ENCODE results near the gene HSBP1L1.
"Not testable (repeated sequence)": the region's sequence is repeated elsewhere in the genome, so short reads cannot be mapped to it uniquely, and the experiment has no call there.

Gene HSBP1L1

DNA sequence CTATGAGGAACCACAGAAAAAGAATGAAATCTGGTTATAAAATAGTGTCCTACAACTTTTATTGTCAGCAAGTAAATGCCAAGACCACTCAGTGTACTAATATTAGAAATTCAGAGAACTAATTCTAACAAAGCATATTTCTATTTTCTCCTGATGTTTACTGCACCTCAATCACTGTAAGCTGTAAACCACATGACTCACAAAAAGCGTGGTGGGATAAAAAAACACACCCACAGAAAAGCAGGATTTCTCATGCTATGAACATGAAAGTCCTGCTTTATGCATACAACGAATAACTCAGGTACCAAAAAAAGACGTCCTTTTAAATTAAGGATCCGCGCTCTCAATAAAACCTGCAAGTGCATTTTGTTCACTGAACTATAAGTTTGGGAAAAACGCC lies 23.1 kb downstream of the HSBP1L1 start:
- DNase-seq: no peak

- peak; percentile 71 for DNase-seq
These were observed 23.6 kb downstream of the HSBP1L1 start for GRCh38 chr18:79988071-79988450.

GRCh38 chr18:79988451-79989194 lies 24.2 kb downstream of the HSBP1L1 start, which contains the start of gene TXNL4A:
Gene TXNL4A (minus strand): TSS chr18:79988563. CDS start chr18:79988392, 171 bp downstream.
- peak; percentile 88 for DNase-seq

GRCh38 chr18:79989195-79989497 lies 24.7 kb downstream of the HSBP1L1 start:
- no peak for DNase-seq

DNA sequence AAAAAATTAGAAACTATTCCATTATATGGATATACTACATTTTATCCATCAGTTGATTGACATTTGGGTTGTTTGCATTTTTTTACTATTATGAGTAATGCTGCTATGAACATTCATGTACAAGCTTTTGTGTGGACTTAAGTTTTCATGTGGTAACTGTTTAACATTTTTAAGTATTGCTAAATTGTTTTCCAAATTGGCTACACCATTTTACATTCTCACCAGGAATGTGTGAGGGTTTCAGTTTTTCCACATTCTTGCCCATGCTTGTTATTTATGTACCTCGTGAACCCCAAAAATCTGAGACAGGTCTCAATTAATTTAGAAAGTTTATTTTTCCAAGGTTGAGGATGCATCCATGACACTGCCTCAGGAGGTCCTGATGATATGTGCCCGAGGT lies 27.1 kb downstream of the HSBP1L1 start:
- DNase-seq: no peak

DNA sequence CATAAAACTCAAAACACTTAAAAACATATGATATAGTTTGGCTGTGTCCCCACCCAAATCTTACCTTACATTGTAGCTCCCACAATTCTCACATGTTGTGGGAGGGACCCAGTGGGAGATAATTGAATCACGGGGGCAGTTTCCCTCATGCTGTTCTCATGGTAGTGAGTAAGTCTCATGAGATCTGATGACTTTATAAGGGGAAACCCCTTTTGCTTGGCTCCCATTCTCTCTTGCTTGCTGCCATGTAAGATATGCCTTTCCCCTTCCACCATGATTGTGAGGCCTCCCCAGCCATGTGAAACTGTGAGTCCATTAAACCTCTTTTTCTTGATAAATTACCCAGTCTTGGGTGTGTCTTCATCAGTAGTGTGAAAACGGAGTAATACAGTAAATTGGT lies 35.3 kb downstream of the HSBP1L1 start:
- DNase-seq: not testable (repeated sequence)

DNA sequence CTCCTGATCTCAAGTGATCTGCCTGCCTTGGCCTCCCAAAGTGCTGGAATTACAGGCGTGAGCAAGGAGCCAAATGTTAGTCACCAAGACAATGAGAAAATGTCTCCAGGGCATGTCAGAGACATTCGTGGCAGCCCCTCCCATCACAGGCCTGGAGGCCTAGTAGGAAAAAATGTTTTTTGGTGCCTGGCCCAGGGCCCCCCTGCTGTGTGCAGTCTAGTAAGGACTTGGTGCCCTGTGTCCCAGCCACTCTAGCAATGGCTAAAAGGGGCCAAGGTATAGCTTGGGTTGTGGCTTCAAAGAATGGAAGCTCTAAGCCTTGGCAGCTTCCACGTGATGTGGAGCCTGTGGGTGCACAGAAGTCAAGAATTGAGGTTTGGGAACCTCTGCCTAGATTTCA lies 36.4 kb downstream of the HSBP1L1 start:
- DNase-seq: no peak

- no peak for DNase-seq
These were observed 38.0 kb downstream of the HSBP1L1 start for GRCh38 chr18:80002468-80002867.

- DNase-seq: no peak
These were observed 40.3 kb downstream of the HSBP1L1 start for GRCh38 chr18:80004600-80005342.

DNA sequence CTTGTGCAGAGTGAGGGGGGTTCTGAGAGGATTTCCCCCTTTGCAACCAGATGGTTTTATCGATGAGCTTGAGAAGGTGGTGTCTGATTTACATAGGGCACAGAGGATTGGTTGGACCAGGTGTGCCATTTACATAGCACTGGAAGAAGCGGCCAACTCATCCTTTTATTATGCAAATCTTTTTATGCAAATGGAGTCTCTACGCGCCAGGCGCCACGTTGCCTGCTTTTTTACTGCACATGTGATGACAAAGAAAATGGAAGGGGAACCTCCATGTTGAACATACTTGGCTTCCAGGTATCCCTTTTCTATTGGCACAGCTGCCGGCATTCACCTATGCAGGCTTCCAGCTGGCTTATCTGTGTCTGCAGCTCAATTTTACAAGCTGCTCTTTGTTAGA lies 42.3 kb downstream of the HSBP1L1 start:
- DNase-seq: no peak

GRCh38 chr18:80009661-80010550 lies 45.5 kb downstream of the HSBP1L1 start:
- no peak for DNase-seq

- DNase-seq: no peak
These were observed 46.1 kb downstream of the HSBP1L1 start for GRCh38 chr18:80010551-80010906.

DNA sequence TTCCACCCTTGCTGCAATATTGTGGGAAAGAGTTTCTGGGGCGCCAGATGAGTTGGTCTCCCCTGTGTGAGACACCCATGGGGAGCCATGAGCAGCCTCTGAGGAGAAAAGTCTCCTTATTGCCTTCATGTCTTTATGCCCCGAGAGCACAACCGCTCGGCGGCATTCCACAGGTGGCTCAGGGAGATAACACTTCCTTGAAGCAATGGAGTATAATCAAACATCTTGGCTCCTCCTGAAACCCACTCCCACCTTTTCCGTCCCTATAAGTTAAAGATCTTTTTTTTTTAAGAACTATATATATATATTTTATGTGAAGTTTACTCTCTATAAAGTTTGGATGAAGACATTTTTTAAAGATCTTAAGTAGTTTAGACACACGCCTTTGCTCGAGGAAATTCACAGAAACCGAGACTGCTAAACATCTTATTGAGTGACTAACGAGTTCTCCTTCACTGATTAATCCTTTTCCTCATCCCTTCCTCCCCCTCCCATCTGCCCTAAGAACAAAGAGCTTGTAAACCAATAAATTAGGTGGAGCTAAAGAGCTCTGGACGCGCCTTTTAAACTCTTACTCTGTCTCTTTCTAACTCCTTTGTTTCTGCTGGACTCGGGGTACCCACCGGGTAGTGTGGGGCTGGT lies 47.2 kb downstream of the HSBP1L1 start:
- DNase-seq: not testable (repeated sequence)

DNA sequence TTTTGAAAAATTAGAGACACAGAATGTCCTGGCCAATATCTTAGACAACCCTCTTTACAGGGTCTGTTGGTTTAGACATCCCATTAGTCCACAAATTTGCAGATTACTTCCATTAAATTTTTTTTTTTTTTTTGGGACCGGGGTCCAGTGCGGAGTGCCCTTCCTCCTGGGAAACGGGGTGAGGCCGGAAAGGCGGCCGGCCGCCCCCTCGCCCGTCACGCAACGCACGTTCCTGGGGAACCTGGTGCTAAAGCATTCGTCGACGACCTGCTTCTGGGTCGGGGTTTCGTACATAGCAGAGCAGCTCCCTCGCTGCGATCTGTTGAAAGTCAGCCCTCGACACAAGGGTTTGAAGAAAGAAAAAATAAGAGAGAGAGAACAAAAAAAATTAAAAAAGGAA lies 48.3 kb downstream of the HSBP1L1 start:
- DNase-seq: no peak
